HG03095 (cell line): ENCODE results near the gene DEFB124.
"Not testable (repeated sequence)": the region's sequence is repeated elsewhere in the genome, so short reads cannot be mapped to it uniquely, and the experiment has no call there.

ENCODE experiments used
- ATAC-seq: cut with Tn5 transposase; IDR thresholded peaks from one replicate; pipeline ENCODE4 v1.9.1; 2021; ENCODE audit warnings: moderate library complexity; ENCODE audit not compliant: unreplicated experiment

Gene DEFB124

DNA sequence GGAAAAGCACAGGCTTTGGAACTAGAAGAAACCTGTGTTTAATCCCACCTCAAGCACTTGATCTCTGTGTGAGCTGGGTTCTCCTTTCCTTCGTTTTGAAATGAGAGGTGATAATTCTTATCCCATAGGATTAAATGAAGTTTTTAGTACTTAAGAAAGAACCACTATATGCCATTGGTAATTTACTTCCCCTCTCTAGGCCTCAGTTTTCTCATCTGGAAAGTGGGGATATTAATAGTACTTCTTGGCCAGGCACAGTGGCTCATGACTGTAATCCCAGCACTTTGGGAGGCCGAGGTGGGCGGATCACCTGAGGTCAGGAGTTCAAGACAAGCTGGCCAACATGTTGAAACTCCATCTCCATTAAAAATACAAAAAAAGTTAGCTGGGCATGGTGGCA lies 14.2 kb upstream of the DEFB124 start:
- no peak for ATAC-seq

DNA sequence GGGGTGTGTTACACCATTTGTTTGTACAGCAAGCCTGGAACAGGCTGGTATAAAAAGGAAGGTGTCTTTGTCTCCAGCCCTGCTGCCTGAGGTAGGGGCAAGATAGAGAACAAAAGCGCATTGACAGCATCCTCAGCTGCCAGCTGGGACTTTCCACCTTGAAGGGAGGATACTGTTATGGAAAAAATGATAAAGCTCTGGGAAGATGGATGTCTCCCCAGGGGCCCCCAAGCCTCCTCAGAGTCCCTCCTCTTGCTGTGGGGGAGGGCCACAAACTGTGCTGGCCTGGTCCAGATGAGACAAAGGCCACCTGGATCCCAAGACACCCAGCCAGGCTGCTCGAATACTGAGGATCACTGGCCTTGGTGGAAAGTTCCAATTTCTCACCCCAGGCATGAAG lies 13.2 kb upstream of the DEFB124 start:
- no peak for ATAC-seq

DNA sequence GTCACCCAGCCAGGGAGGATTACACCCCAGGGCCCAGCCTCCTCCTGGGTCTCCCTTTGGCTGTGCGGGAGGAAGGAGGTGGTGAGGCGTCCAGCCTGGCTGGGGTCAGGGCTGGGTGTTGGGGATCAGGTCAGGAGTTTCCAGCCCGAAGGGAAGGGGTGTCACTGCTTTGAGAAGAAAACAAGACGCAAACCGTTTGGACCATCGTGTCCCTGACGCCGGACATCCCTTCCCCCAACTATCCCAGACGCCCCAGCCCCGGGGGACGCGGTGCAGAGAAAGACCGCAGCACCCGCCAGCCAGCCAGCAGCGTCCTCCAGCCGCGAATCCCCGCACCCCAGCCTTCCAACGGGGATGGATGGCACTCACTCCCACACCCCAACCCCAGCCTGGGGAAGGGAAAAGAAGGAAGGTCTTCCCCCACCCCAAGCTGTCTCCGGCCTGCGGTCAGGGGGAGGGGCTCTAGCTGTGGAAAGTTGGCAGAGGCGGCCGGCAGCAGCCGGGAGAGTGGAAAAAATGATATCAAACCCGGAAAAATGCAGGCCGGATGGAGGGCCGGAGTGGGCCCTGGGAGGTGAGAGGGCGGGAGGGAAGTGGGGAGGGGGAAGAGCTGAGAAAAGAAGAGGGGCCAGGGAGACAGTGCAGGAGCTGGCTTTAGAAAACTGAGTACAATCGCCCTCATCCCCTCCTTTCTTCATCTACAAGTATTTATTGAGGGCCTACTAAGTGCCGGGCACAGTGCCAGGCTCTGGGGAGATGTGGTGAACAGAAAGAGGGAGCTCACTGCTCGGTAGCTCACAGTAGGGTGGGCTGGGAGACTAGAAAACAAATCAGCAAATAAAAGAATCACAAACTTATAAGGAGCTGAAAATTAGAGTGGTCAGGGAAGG lies 10.8 kb upstream of the DEFB124 start:
- no peak for ATAC-seq

DNA sequence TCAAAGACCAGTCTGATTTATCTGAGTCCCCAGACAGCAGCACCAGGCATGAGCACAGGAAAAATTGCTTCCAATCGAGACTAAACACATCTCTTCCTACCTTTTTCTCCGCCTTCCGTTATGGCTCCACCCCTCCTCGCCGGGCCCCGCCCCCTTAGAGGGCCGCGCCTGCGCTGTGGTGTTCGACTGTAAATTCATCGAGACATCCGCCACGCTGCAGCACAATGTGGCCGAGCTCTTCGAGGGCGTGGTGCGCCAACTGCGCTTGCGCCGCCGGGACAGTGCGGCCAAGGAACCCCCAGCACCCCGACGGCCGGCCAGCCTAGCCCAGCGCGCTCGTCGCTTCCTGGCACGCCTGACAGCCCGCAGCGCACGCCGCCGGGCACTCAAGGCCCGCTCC lies 9.1 kb upstream of the DEFB124 start:
- no peak for ATAC-seq

DNA sequence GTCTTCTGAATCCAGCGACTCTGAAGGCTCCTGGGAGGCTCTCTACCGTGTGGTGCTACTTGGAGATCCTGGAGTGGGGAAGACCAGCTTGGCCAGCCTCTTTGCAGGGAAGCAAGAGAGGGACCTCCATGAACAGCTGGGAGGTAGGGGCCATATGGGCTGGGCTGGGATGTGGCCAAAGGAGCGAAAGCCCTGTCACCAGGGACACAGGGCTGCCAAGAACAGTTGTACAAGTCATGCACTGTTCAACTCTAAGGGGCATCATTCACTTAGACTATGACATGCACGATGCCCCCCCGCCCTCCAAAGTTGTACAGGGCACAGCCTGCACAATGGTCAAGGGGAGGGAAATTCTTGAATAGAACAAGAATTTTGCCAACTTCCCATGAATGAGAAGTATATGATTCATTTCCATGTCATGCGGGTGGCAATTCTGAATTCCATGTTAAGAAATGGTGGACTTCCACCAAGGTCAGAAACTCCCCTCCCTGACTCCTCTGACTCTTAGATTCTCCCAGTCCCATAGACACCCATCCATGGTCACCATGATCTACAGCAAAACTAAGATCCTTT lies 1.8 kb upstream of the DEFB124 start:
- no peak for ATAC-seq

DNA sequence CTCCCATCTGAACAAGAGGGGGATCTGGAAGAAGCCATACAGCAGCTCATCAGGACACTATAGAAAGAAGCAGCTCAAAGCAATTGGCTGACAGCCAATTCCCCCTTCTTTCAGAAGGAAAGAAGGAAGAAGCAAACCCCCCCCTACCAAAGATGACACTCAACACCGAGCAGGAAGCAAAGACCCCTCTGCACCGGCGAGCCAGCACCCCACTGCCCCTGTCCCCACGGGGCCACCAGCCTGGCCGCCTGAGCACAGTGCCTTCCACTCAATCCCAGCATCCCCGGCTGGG lies 1.3 kb upstream of the DEFB124 start:
- ATAC-seq, result no peak

DNA sequence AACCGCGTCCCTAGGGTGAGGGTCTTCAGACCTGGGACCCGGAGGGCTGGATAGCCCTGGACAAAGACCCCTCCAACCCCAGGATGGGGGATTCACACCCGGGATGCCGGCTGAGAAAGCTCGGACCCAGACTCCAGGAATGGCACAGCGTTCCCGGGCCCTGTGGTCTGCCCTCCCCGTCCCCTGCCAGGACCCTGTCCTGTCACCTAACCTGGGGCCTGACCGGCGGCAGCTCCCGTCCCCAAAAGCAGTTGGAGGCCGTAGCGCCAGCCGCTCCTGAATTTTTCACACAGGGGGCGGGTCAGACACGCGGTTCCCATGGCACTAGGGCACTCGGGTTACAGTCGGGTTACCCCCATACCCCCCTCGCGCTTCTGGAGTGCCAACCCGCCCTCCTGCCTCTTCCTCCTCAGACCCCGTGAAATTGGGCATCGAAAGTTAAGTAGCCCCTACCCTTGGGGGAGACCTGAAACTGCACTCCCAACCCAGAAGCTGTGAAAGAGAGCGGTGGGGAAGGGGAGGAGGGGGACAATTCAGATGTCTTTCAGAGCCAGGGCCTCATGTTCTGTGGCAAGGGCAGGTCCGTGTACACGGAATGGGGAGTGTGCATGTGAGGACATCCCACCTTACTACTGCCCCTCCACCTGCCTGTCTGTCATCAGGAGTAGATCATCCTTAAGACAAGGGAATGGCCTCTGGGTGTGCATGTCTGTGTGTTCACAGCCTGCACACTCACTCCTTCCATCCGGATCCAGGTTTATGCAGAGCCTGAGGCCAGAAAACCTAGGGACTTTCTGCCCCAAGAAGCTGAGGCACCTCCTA lies 756 bp upstream of the DEFB124 start:
- no peak for ATAC-seq

DNA sequence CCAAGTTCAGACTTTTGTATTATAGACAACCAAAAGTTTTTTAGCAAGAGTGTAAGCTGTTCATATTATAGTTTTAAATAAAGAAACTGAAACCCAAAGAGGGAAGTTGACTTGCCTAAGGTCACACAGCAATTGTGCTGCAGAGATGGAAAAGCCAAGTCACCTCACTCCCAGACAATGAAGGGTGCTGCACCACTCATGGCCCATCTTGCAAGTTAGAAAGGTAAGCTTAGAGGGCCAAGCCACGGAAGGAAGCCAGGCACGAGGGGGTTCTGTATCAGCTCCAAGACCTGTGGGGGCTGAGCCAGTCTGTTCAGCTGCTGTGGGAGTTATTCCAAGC lies 860 bp downstream of the DEFB124 start:
- ATAC-seq, result peak; percentile 71

DNA sequence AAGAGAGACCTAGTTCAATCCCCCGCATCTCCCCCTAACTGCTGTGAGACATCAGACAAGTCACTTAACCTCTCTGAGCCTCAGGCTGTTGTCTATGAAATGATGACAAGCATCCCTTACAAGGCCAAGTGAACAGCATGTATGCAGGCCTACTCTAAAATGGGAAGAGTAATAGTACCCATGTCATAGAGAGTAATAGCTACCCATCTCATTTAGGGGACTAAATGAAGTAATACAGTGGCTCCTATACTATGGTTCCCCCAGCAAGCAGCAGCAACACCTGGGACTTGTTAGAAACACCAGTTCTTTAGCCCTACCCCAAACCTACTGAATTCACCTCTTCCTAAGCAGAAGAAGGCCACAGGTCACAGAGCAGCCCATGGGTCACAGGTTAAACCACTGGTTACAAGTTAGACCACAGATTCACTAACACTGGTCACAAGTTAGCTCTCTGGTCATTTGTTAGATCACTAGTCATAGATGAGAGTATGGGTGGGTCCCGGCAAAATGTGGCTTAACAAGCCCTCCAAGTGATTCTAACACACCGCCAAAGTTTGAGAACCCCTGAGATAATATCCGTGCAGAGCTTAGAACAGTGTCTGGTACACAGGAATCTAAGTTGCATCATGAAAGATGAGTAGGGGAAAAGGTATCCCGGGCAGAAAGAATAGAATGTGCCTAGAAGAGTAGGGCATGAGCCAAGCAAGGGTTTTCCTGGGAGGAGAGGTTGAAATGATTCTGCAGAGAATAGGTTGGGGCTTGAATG lies 1.4 kb downstream of the DEFB124 start:
- no peak for ATAC-seq

DNA sequence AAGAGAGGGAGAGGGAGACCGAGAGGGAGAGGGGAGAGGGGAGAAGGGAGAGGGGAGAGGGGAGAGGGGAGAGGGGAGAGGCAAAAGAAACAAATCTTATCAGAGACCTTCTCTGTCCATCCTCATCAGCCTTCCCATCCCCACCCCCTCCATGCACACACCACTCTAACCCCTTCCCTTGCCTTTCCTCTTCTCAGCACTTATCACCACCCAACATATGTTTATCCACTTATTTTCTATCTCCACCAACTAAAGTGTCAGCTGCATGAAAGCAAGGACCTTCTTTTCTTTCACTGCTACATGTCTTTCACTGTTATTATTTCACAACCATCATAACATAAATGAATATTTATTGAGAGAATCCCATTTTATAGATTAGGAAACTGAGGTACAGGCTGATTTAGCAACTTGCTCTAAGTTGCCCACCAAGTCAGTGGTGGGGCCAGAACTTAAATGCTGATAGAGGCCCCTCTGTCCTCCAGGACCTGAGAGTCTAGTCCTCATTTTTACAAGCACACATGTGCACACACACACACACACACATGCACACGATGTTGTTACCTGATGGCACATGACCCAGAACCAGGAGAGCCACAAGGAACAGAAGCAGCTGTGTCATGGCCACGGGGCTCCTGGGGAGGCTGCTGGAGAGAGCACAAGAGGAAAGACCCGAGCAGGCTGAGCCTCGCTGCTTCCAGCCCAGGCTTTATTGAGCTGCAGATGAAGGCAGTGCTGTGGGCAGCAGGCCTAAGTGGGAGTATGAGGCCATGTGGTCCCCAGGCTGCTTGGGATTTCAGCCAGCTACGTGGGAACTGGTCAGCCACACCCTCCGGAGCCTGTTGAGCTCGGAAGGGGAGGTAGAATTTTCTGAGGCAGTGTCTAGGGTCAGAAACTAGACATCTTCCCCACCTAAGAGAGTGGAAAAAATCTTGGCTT lies 2.3 kb downstream of the DEFB124 start:
- no peak for ATAC-seq

DNA sequence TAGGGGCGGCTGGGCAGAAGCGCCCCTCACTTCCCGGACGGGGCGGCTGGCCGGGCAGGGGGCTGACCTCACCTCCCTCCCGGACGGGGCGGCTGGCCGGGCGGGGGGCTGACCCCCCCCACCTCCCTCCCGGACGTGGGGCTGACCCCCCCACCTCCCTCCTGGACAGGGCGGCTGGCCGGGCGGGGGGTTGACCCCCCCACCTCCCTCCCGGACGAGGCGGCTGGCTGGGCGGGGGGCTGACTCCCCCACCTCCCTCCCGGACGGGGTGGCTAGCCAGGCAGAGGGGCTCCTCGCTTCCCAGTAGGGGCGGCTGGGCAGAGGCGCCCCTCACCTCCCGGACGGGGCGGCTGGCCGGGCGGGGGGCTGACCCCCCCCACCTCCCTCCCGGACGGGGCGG lies 4.0 kb downstream of the DEFB124 start:
- not testable (repeated sequence) for ATAC-seq

DNA sequence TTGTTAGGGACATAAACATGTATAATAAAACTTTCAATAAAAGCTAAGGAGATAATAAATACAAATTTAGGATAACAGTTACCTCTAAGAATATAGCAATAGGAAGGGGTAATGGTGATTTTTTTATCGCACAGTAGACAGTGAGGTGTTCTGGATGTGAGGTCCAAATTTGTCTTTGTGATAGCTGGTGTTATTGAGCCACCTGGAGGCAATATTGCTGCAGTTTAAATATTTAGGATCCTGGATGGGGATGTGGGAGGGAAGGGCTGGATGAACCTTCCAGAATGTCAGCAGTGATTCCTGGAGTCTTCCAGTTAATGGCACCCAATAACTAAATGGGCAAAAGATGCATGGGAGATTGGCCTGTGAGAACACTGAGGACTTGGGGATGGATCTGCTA lies 20.6 kb downstream of the DEFB124 start:
- no peak for ATAC-seq

DNA sequence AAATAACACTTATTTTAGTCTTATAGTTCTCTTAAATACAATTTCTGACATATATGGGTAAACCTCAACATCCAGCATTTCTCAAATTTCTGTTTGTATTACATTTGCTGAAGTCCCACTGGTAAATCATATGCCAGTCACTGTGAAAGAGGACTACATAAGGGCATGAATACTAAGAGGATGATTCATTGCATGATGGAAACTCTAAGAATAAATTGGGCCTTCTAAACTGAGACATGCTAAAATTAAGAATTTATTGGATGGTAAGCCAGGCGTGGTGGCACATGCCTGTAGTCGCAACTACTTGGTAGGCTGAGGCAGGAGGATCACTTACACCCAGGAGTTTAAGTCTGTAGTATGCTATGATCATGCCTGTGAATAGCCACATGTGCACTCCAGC lies 22.4 kb downstream of the DEFB124 start:
- ATAC-seq, result no peak

DNA sequence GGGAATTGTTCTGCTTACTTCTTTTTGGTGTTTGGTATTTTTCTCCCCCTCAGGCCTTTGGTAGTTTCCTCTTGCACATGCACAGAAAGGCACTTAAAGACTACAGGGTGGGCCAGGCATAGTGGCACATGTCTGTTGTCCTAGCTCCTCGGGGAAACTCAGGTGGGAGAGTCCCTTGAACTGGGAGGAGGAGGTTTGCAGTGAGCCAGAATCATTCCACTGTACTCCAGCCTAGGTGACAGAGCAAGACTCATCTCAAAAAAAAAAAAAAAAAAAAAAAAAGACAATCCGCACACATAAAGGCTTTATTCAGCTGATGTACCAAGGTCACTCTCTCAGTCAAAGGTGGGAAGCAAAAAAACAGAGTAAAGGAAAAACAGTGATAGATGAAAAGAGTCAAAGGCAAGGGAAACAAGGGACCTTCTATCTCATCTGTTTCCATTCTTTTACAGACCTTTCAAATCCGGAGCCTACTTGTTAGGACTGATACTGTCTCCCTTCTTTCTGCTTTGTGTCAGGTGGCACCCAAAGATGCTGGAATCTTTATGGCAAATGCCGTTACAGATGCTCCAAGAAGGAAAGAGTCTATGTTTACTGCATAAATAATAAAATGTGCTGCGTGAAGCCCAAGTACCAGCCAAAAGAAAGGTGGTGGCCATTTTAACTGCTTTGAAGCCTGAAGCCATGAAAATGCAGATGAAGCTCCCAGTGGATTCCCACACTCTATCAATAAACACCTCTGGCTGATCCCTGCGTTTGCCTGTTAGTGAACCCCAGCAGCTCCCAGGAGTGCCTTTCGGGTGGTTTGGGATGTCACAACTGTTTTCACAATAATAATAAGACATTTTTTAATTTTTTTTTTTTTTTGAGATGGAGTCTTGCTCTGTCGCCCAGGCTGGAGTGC lies 25.2 kb downstream of the DEFB124 start:
- ATAC-seq, result no peak

DNA sequence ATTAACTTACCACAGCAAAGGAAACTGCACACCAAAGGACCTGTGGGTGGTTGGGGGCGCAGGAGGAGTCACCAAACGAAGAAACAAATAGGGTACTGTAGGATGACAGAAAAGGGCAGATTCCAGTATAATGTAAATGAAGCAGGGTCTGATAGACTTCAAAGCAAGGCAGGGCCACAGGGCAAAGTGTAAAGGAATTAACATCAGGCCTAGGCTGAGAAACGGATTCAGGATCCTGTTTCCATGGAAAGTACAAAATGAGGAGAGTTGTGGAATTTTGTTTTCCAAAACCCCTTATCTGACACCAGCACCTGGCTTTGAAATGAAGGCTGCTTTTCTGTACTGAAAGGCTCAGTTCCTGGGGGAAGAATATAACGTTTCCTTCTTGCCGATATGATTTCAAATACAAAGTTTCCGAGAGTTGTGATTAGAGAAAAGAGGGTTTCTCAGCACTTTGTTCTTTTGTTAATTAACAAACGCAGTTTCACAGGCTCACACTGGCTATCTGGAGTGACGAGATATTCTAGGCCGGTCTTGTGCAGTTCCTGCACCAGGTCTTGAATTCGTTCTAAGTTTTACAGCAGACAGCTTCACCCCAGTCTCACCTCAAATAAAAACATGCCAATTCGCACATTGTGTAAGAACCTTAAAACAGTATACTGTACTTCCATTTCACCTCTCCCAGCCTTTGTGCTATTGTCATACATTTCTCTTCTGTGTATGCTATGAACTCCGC lies 28.7 kb downstream of the DEFB124 start:
- ATAC-seq, result no peak

DNA sequence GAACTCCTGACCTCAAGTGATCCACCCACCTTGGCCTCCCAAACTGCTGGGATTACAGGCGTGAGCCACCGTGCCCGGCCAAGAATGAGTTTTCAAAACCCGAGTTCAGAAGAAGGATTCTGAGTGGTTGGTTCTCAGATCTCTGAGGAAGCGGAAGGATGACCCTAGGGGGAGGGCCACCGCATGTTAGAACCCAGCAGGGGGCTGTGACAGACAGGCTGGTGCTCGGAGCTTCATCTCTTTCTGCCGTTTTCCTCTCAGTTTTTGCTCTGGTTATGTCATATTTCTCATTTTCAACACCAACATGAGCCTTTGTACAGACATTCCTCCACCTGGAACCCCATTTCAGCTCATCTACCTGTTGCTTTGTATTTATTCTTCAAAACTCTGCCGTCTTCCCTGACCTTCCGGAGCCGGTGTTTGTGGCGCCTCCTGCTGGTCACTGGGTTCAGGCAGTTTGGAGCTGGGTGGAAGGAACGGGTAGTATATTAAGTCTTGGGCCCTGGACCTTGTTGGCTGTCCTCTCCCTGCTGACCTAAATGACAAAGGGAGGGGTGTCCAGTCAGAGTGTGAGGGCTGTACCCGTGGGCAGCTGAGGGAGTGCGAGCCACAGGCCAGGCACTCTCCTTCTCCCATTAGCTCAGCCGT lies 34.8 kb downstream of the DEFB124 start, which contains the start of gene DEFB123:
Gene DEFB123, plus strand, starts transcription at position 621 of the 648 bp plus-strand sequence. CDS start 67 bp downstream, outside the sequence.
- ATAC-seq, result no peak

DNA sequence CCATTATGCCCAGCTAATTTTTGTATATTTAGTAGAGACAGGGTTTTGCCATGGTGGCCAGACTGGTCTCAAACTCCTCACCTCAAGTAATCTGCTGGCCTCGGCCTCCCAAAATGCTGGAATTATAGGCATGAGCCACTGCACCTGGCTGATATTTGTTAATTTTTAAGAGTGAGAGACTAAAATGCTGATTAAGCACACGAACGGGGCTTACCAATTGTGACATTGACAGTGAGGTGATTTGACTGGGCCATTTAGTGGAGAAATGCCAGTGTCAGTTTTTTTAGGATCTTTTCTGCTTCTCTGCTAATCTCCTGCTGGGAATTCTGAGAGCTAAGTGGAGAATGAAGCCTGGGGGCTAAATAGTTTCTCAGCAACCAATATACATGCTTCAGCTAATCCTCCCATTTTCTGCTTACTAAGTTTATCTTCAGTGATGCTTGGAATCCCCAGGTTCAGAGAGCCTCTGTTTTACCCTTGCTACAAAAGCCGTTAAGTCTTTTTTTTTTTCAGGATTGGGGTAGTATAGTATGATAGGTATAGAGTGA lies 44.3 kb downstream of the DEFB124 start:
- no peak for ATAC-seq

DNA sequence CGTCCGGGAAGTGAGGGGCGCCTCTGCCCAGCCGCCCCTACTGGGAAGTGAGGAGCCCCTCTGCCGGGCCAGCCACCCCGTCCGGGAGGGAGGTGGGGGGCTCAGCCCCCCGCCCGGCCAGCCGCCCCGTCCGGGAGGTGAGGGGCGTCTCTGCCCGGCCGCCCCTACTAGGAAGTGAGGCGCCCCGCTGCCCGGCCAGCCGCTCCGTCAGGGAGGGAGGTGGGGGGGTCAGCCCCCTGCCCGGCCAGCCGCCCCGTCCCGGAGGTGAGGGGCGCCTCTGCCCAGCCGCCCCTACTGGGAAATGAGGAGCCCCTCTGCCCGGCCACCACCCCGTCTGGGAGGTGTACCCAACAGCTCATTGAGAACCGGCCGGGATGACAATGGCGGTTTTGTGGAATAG lies 47.4 kb downstream of the DEFB124 start:
- ATAC-seq, result not testable (repeated sequence)
